Suprapubic skin (tissue), 4 donors: ENCODE measurements around the gene RTTN. TPM values are rescaled to one million over a fixed set of nuclear protein-coding genes. Genes with fewer than 3 reads are reported as not detected.
"Not testable (repeated sequence)": the region's sequence is repeated elsewhere in the genome, so short reads cannot be mapped to it uniquely, and the experiment has no call there.

Source experiments
- DNase-seq, 2 donors: peaks; one replicate each; pipeline ENCODE4 v3.0.0-alpha.2; 2019; ENCODE audit warnings: low spot score in 2 of 2
- H3K27ac ChIP-seq: fragments of 200-600 bp; sonication (generic); one replicate; pipeline ENCODE4 v1.5.1; 2019
- H3K27me3 ChIP-seq: fragments of 200-600 bp; sonication (generic); one replicate; pipeline ENCODE4 v1.5.1; 2019
- H3K36me3 ChIP-seq: fragments of 200-600 bp; sonication (generic); one replicate; pipeline ENCODE4 v1.5.1; 2019
- H3K4me1 ChIP-seq: fragments of 200-600 bp; sonication (generic); one replicate; pipeline ENCODE4 v1.5.1; 2019
- H3K4me3 ChIP-seq: fragments of 200-600 bp; sonication (generic); one replicate; pipeline ENCODE4 v1.5.1; 2019; ENCODE audit warnings: mild to moderate bottlenecking
- H3K9me3 ChIP-seq: fragments of 200-600 bp; sonication (generic); one replicate; pipeline ENCODE4 v1.5.1; 2019
- EP300 ChIP-seq: sonication (generic); formaldehyde crosslinking; IDR thresholded peaks from one replicate; pipeline ENCODE4 v1.6.1; 2017; ENCODE audit warnings: antibody characterized with exemption
- POLR2A ChIP-seq, 2 donors: fragments of 450-650 bp; IDR thresholded peaks; one replicate each; pipeline ENCODE4 v1.6.1; 2017; ENCODE audit warnings: antibody characterized with exemption in 2 of 2, mild to moderate bottlenecking in 2 of 2, moderate library complexity in 2 of 2
- POLR2AphosphoS5 ChIP-seq, 3 donors: sonication (generic); formaldehyde crosslinking; IDR thresholded peaks; one replicate each; pipeline ENCODE4 v1.6.1; 2017; ENCODE audit warnings: antibody characterized with exemption in 3 of 3
- WGBS: methylation state at CpG from one replicate; pipeline ENCODE4 v1.1.5; 2018; 5-methylcytosine and 5-hydroxymethylcytosine counted together
- total RNA-seq, 4 donors: library from RNA; depleted of rRNA; stranded (reverse); fragments of >200 nt; gene quantifications; one replicate each; pipeline ENCODE4 v1.1.0, GENCODE V29; 2016
- TF ChIP-seq, protein P1 (sequence below), 2 donors: fragments of 200-600 bp in 1 of 2; fragments of 450-650 bp in 1 of 2; sonication (generic) in 1 of 2; IDR thresholded peaks; one replicate each; pipeline ENCODE4 v1.5.1; 2016 to 2019; ENCODE audit warnings: antibody characterized with exemption in 2 of 2, mild to moderate bottlenecking in 1 of 2, moderate library complexity in 1 of 2

The RTTN gene, protein sequence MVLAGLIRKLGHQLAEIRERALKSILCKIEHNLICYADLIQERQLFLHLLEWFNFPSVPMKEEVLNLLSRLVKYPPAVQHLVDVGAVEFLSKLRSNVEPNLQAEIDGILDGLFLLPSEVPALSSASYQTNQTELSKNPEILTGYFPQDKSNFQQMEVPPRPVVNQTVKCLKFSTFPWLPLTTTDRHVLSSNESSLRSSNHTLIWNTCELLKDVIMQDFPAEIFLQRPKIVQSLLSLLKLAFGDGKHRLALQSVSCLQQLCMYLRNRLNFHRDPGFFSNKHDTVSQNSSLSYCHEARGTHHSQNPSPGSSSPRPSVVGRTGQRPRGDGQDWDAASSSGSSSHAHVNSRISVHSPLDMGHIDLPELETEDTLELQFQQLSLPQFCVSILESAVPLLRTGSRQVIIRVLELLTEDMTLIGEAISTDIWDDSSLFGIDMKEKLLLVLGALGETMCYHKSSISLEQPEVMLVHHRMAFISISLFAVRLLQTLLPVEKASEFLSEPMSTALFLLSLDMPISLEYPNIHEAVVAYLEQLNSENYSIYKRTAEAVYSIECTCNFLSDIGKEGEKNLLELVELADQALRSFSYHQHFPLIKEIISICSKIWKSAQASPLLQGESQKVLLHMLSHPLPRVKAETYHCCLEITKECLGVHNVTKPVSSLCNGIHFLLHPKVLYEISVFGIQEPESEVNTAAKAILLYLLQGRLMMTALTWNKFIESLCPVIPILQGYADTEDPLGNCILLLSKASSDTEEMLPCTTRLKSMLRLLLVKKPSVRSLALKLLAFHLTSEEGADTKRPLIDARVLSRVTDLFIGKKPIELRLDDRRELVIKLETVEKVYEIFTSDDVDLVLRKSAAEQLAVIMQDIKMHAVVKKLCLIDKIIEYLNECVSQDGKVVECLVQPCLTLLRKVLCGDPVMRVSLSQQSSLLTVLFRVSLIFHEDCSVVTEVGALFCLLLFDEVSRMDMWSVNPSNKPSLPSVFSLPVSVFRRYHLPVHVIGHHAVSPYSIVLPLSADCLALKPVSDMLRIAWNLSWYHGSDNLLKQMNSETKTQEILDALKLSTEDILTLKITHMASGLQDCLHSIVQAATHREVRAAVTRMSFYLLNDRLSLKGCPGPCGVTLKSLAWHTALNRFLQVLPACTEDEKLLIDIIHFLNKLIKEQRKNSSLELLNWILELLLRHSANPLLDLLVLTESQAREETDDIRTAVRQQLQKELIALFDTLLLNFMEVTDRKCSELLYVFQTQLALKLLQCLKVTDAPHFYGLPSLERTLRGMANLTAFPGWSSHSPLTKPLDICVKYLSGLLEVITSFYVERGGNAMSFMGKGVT (N-terminal part only)
- 10 to 100 TPM in 2 of 4 donors, 1 to 10 TPM in 2; 8.4 to 26.1 (median 12.5) TPM for total RNA-seq

DNA sequence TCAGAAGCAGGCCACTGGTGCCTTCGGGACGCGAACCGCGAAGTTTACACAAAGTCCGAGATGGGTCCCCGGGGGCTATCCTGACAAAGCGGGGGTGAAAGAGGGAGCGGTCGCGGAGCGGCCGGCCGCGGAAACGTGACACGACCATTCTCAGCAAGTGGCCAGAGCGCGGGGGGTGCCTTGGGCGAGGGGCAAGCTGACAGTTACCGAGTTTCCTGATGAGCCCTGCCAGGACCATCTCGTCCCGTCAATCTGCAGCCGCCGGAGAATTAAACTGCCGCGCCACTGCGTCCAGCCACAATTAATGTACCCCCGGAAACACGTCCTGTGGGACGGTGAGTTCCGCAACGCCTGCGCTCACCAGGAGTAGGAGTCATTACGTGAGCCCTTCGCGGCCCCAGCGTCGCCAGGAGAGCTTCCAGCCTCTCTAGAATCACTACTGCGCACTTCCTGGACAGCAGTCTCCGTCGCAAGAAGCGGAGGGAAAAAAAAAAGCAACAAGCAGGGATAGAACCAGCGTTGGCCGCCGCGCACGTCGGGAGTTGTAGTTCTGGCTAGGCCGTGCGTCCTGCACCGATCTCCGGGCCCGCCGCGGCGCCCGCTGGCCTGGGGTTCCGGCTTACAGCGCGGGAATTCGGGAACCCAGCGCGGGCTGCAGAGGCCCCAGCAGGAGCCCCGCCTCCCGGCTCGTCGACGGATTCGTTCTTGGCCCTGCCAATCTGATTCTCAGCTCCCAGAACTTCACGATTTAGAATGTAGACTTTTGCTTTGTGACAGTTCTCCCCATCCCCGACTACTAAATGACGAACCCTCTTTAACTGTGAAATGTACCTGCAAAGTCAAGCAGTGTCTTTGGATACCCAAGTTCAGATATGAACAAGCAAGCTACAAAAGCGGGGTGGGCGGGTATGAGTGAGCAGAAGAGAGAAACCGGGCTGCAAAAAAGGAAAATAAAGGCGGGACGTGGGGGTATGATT lies at the start of gene RTTN:
RTTN (minus strand) TSS at position 267 of the 977 bp plus-strand sequence; CDS start at position 238, 29 bp downstream.
- TF ChIP-seq POLR2AphosphoS5 (IDR thresholded peaks at IDR 0.05) = peak in 2 of 3 donors; percentile 84 to 98
- TF ChIP-seq, protein P1, sequence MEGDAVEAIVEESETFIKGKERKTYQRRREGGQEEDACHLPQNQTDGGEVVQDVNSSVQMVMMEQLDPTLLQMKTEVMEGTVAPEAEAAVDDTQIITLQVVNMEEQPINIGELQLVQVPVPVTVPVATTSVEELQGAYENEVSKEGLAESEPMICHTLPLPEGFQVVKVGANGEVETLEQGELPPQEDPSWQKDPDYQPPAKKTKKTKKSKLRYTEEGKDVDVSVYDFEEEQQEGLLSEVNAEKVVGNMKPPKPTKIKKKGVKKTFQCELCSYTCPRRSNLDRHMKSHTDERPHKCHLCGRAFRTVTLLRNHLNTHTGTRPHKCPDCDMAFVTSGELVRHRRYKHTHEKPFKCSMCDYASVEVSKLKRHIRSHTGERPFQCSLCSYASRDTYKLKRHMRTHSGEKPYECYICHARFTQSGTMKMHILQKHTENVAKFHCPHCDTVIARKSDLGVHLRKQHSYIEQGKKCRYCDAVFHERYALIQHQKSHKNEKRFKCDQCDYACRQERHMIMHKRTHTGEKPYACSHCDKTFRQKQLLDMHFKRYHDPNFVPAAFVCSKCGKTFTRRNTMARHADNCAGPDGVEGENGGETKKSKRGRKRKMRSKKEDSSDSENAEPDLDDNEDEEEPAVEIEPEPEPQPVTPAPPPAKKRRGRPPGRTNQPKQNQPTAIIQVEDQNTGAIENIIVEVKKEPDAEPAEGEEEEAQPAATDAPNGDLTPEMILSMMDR (IDR thresholded peaks at IDR 0.05) = no peak
- no peak for TF ChIP-seq POLR2A (IDR thresholded peaks at IDR 0.05)
- TF ChIP-seq EP300 = no peak
- H3K27ac ChIP-seq = peak within 1 kb of the TSS; percentile 93
- no peaks in the 10 kb centered on the region for H3K27me3 ChIP-seq
- H3K4me1 ChIP-seq = peaks cover 15% of the 10 kb centered on the region
- no peaks in the 10 kb centered on the region for H3K9me3 ChIP-seq
- peak within 1 kb of the TSS; percentile 84 for H3K4me3 ChIP-seq
- H3K36me3 ChIP-seq = peaks cover 3% of the 10 kb centered on the region
- WGBS = under 1% methylated on average over 51 of the region's 78 CpGs
- DNase-seq = peak; percentile 93 to 94

DNA sequence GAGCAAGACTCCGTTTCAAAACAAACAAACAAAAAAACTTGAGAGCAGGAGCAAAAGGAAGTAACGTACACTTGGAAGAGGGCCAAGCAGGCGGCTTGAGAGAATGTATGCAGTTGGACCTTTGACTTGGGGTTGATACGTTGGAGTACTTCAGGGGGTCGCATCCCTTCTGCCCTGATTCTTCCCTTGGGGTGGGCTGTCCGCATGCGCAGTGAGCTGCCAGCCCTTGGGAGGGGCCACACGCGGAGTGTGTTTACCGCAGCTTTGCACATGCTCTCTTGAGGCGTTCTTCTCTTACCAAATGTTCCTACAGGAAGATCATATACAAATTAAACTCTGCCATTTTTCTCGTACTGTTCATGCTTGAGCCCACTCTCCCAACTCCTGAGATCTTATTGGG lies 45.3 kb upstream of the RTTN start:
- no peak for DNase-seq

DNA sequence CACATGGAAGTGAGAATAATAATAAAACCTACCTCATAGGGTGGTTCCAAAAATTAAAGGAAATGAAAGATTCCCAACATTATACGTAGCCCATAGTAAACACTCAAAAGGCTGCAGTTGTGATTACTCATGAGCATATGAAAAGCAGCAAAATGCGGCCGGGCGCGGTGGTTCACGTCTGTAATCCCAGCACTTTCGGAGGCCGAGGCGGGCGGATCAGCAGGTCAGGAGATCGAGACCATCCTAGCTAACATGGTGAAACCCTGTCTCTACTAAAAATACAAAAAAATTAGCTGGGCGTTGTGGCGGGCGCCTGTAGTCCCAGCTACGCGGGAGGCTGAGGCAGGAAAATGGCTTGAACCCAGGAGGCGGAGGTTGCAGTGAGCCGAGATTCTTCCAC lies 44.4 kb upstream of the RTTN start:
- WGBS = 97% methylated on average over 18 of the region's 18 CpGs
- H3K27ac ChIP-seq, H3K9me3 ChIP-seq, H3K27me3 ChIP-seq, DNase-seq, H3K36me3 ChIP-seq, H3K4me3 ChIP-seq, H3K4me1 ChIP-seq: not testable (repeated sequence)

More for the DNA sequence above, 45.3 kb upstream of the RTTN start:
- Histone ChIP-seq H3K4me3 (no peak overlapping the region), H3K27ac (no peak overlapping the region), H3K9me3 (no peaks in the 10 kb centered on the region), H3K27me3 (no peaks in the 10 kb centered on the region), H3K36me3 (no peaks in the 10 kb centered on the region), H3K4me1 (no peaks in the 10 kb centered on the region)
- TF ChIP-seq, protein P1 (IDR thresholded peaks at IDR 0.05) = no peak
- TF ChIP-seq POLR2AphosphoS5 (IDR thresholded peaks at IDR 0.05) (no peak), POLR2A (IDR thresholded peaks at IDR 0.05) (no peak), EP300 (no peak)
- 83% methylated on average over 12 of the region's 12 CpGs for WGBS

DNA sequence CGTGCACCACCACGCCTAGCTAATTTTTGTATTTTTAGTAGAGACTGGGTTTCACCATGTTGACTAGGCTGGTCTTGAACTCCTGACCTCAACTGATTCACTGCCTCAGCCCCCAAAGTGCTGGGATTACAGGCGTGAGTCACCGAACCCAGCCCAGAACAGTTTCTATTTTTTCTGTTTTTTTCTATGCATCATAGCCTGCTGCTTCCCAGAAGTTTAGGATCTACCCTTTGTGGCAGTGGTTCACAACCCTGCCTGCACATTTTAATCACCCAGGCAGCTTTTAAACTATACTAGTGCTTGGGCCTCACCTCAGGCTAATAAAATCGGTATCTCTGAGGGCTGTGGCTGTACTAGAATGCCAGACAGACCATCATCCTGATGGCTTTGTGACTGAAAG lies 43.6 kb upstream of the RTTN start:
- H3K4me3 ChIP-seq = no peak overlapping the region
- TF ChIP-seq POLR2A (IDR thresholded peaks at IDR 0.05) = no peak
- no peak for TF ChIP-seq POLR2AphosphoS5 (IDR thresholded peaks at IDR 0.05)
- TF ChIP-seq, protein P1 (IDR thresholded peaks at IDR 0.05) = no peak
- no peak for TF ChIP-seq EP300
- DNase-seq = no peak
- no peak overlapping the region for H3K27ac ChIP-seq
- no peaks in the 10 kb centered on the region for H3K36me3 ChIP-seq
- no peaks in the 10 kb centered on the region for H3K9me3 ChIP-seq
- H3K27me3 ChIP-seq = no peaks in the 10 kb centered on the region
- no peaks in the 10 kb centered on the region for H3K4me1 ChIP-seq
- WGBS = 82% methylated on average over 5 of the region's 5 CpGs
